Measurements from ENCODE around the gene TMEM175.

The TMEM175 gene

GRCh38 chr4:909821-910220 is 22.4 kb upstream of the TMEM175 start:
- Histone ChIP-seq H3K4me1 (no peaks in the 10 kb centered on the region), H3K36me3 (ENCODE audit: control insufficient read depth, insufficient read depth, low read length) (no peaks in the 10 kb centered on the region), H2AFZ (no peak overlapping the region), H3K79me2 (peaks cover 3% of the 10 kb centered on the region), H3K27me3 (ENCODE audit: control insufficient read depth, insufficient read depth, low read length) (no peaks in the 10 kb centered on the region), H3K27ac (no peak overlapping the region), H3K9ac (no peak overlapping the region), H3K4me2 (ENCODE audit: low read length) (no peak overlapping the region), H3K9me3 (ENCODE audit: control insufficient read depth, low read length) (no peaks in the 10 kb centered on the region), H3K4me3 (ENCODE audit: low read depth, low read length) (no peak overlapping the region)
- TF ChIP-seq CTCF (IDR thresholded peaks at IDR 0.05), result no peak

GRCh38 chr4:910366-911091 is 21.7 kb upstream of the TMEM175 start:
- no peak for TF ChIP-seq CTCF (IDR thresholded peaks at IDR 0.05)
- no peak overlapping the region for H3K4me2 ChIP-seq (ENCODE audit: low read length)
- no peak overlapping the region for H3K27ac ChIP-seq
- H3K4me1 ChIP-seq, result no peaks in the 10 kb centered on the region
- H3K27me3 ChIP-seq (ENCODE audit: control insufficient read depth, insufficient read depth, low read length), result no peaks in the 10 kb centered on the region
- peaks cover 3% of the 10 kb centered on the region for H3K79me2 ChIP-seq
- no peaks in the 10 kb centered on the region for H3K36me3 ChIP-seq (ENCODE audit: control insufficient read depth, insufficient read depth, low read length)
- no peak overlapping the region for H3K9ac ChIP-seq
- H2AFZ ChIP-seq, result no peak overlapping the region
- no peak overlapping the region for H3K4me3 ChIP-seq (ENCODE audit: low read depth, low read length)
- H3K9me3 ChIP-seq (ENCODE audit: control insufficient read depth, low read length), result no peaks in the 10 kb centered on the region

- no peak overlapping the region for H3K4me2 ChIP-seq (ENCODE audit: low read length)
- TF ChIP-seq CTCF (IDR thresholded peaks at IDR 0.05), result no peak
- no peak overlapping the region for H3K4me3 ChIP-seq (ENCODE audit: low read depth, low read length)
- no peaks in the 10 kb centered on the region for H3K9me3 ChIP-seq (ENCODE audit: control insufficient read depth, low read length)
- H3K9ac ChIP-seq, result no peak overlapping the region
- H2AFZ ChIP-seq, result no peak overlapping the region
- H3K27ac ChIP-seq, result no peak overlapping the region
- H3K4me1 ChIP-seq, result no peaks in the 10 kb centered on the region
- peaks cover 5% of the 10 kb centered on the region for H3K79me2 ChIP-seq
- H3K36me3 ChIP-seq (ENCODE audit: control insufficient read depth, insufficient read depth, low read length), result no peaks in the 10 kb centered on the region
- no peaks in the 10 kb centered on the region for H3K27me3 ChIP-seq (ENCODE audit: control insufficient read depth, insufficient read depth, low read length)
These were observed 21.0 kb upstream of the TMEM175 start for GRCh38 chr4:911221-911751.

- Histone ChIP-seq H3K9me3 (ENCODE audit: control insufficient read depth, low read length) (no peaks in the 10 kb centered on the region), H3K36me3 (ENCODE audit: control insufficient read depth, insufficient read depth, low read length) (no peaks in the 10 kb centered on the region), H3K9ac (no peak overlapping the region), H3K4me1 (no peaks in the 10 kb centered on the region), H3K4me2 (ENCODE audit: low read length) (no peak overlapping the region), H3K4me3 (ENCODE audit: low read depth, low read length) (no peak overlapping the region), H2AFZ (no peak overlapping the region), H3K79me2 (peaks cover 12% of the 10 kb centered on the region), H3K27me3 (ENCODE audit: control insufficient read depth, insufficient read depth, low read length) (no peaks in the 10 kb centered on the region), H3K27ac (peak overlapping the region; percentile 44)
- no peak for TF ChIP-seq CTCF (IDR thresholded peaks at IDR 0.05)
These were observed 20.3 kb upstream of the TMEM175 start for GRCh38 chr4:911871-912490.

All from parathyroid adenoma (tissue), 2 donors.